Measurements from ENCODE around the gene SDK2.

SDK2 gene

DNA sequence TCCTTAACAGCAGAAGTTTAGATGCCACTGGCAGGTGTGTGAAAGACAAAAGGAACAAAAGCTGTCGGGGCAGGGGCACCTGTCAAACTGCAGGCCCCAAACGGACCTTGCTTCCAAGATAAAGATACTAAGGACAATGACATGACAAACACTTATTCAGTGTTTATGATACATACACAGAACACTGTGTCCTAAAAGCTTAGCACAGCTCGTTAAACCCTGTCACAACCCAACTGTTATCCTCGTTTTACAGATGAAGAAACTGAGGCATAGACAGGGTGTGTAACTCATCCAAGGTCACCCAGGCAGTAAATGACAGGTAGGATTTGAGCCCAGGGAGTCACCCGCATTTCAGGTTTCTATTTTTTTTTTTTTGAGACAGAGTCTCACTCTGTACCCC is 9.6 kb downstream of the SDK2 start:
- no peak for DNase-seq (ENCODE audit: low read depth in 1 of 2, low spot score in 1 of 2)

DNA sequence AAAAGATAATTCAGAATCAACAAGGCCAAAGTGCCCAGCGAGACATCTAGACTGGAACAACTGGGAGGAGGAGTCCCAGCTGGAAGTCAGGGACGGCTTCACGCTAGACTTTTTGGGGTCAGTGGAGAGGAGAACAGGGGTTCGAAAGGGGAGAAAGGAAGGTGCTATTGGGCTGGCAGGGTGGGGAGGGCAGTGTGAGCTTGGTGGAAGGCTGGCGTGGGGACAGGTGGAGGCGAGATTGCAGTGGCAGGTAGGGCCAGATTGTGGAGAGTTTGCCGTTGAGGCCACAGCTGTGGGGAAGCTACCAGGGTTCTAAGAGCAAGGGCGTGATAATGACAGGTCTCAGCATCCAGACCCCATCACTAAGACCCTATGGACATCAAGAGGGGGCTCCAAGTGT is 10.5 kb downstream of the SDK2 start:
- DNase-seq (ENCODE audit: low read depth in 1 of 2, low spot score in 1 of 2), result no peak

DNA sequence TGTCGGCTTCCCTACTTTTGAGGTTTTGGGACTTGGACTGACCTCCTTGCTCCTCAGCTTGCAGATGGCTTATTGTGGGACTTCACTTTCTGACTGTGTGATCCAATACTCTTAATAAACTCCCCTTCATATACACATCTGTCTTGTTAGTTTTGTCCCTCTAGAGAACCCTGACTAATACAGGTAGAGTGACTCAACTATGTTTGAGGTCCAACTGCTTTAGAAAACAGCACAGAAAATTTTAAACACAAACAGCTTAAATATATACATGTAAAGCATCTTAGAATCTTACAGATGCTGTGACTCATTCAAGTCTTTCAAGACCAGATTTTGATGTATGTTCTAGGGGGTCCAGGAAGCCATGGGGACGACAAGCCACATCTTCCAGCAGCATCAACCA is 11.7 kb downstream of the SDK2 start:
- DNase-seq (ENCODE audit: low read depth in 1 of 2, low spot score in 1 of 2), result no peak

DNA sequence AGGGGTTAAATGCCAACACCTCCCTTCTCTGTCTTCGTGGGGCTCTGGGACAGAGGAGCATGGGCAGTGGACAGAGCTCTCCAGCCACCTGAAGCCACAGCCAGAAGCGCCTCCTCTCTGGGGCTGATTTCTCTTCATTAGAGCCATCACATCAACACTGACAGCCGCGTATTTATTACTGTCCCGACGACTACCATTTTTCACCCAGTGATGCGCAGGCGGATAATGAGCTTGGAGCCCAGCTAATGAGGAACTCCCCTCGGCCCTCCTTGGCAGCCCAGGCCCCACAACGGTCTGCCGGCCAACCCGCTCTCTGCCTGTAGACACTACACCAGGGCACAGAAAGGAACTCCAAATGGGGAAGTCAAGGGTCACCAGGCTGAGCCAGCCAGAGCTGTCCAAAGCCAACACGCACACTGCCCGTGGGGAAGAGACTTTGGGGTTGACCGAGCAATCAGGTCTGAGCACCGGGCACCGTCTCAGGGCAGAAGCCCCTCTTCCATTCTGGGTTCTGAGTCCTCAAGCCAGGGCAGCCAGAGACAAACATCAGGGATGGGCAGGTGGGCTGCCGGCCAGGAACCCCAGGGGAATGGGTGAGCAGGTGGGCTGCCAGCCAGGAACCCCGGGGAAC is 13.2 kb downstream of the SDK2 start:
- no peak for DNase-seq (ENCODE audit: low read depth in 1 of 2, low spot score in 1 of 2)

DNA sequence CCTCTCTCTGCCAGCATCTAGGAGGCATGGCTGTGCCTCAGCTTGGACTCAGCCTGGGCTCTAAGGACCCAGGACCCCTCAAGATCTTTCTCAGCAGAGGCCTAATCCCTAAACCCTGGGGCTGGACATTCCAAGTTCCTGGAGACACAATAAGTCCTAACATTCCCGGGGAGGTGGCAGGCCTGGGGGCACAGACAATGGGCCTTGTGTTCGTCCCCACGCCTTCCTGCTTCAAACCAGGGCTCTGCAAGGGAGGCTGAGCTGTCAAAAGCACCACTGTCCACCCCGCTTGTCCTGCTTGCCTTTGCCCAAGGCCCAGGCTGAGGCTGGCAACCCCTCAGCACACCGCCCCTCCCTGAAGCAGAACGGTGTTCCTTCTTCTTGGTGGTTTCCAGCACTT is 13.7 kb downstream of the SDK2 start:
- no peak for DNase-seq (ENCODE audit: low read depth in 1 of 2, low spot score in 1 of 2)

DNA sequence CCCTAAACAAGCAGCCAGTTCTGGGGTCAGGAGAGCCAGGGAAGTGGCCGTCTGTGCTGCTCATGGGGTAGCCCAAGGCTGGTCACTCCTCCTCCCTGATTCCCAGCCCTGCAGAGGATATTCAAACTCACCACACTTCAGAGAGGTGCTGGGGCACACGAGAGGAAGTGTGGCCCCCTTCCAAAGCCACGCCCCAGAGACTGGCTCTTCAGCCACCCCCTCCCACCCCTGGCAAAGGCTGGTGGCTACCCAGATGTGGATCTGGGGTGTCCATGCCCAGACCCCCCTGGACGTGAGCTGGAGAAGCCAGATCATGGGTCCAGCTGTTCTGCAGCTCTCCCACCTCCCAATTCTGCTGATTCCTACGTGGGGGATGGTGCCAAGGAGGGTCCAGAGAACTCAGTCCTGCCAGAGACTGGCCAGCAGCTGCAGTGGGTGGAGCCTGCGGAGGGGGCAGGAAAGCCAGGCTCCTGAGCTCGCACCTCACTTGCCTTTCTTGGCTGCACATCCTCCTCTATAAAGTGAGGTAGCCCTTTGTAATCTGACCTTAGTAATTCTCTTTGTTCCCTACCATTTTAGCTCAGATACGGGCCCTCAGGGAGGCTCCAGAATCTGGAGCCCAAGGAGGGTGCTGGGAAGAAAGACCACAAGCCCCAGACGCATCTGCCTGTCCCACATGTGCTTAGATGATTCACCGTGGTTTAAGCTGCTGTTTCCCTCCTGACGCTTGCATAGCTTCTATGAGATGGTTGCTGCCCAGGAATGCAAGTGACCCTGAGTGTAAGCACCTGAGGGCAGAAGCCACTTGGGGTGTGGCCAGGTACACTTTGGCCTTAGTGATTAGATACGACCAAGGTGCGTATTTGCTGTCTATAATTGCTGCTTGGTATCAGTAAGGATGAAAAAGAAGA is 15.3 kb downstream of the SDK2 start:
- DNase-seq (ENCODE audit: low read depth in 1 of 2, low spot score in 1 of 2), result no peak

DNA sequence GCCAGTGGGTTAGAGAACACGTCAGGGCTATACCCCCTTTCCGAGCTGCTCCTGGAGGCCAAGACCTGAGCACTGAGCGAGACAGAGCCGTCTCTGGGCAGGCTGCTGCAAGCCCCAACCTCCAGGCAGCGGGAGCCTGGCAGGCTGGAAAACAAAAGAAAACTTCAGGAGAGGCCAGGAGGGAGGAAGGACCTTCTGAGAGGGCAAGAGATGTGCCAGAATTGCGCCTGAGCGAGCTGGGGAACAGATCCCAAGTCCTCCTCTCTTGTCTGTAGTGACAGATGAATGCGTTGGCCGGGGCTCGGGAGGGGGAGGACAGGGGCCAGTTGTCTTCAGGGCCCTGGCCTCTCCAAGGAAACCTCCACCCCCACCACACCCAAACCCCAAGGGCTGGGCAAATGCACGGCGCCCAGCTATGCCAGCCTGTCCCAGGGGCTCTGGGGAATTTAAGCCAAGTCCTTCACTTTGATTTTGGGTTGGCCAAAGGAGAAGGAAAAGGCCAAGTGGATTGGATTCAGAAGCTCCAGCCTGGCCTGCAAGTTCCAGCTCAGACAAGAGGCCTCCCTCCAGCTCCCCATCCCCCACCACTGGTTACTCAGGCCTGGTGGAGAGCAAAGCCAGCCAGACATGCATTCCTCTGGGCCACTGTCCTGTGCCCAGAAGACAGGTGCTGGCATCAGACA is 18.1 kb downstream of the SDK2 start:
- DNase-seq (ENCODE audit: low read depth in 1 of 2, low spot score in 1 of 2), result no peak

DNA sequence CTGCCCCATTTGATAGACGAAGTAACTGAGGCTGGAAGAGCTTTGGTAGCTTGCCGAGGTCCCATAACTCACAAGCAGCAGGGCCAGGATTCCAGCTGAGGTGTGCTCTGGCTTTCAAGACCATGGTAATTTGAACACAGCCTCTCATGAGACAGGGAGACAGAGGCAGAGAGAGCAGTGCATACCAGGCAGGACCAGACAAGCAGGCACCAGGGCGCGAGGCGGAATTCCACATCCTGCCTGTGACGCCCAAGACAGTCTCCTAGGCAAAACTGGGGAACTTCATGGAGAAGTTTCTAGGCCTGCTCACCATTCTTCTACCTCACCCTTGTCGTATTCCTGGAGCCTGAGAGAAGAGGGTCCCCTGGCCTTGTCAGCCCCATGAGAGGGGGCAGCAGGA is 19.2 kb downstream of the SDK2 start:
- DNase-seq (ENCODE audit: low read depth in 1 of 2, low spot score in 1 of 2), result no peak

DNA sequence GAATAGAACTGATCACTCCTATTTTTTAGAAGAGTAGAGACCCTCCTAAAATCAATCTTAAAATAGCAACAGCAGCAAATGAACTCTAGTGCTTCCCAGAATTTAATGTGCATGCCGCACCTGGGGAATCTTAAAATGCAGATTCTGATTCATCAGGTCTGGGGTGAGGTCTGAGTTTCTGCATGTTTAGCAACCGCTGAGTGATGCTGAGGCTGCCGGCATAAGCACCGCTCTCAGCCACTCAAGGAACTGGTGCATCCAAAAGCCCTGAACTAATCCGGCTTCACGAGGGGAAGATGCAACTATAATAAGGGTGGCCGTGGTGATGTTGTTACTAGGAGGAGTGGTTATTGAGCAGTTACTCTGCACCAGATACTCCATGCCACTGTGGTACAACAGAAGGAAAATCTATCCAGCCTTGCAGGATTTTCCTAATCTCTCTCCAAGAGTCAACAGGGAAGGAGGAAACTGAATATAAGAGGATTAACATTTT is 19.7 kb downstream of the SDK2 start:
- no peak for DNase-seq (ENCODE audit: low read depth in 1 of 2, low spot score in 1 of 2)

DNA sequence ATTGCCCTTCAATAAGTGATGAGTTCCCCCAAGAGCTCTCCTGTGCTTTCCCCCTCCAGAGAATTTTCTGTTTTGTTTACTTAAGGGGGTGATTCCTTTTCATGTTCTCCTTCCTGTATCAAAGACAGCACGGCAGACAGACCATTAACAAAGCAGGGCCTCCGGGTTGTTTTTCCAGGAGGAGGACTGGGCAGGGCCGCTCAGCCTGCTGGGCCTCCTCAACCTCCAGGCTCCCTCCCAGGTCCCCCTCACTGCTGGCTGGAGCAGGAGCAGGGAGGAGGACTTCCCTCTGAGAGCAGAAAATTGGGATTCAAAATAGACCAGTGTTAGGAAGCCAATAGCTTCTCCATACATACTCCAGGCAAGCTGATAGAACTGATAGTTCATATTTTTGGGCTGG is 20.4 kb downstream of the SDK2 start:
- DNase-seq (ENCODE audit: low read depth in 1 of 2, low spot score in 1 of 2), result no peak

DNA sequence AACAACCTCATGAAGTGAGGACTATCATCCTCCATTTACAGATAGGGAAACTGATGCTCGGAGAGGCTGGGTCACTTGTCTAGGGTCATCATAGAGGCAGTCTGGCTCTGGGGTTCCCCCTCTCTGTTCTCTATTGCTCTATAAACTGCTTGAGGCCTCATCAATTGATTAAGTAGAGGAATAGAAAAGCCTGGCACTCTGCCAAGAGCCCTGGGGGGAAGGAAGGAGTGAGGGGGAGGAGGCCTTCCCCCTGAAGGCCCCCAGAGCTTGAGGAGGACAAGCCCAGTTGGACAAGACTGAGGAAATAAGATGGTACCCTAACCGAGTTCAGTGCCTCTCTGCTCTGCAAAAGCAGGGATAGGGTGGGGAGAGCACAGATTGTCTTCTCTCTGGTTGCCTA is 21.0 kb downstream of the SDK2 start:
- no peak for DNase-seq (ENCODE audit: low read depth in 1 of 2, low spot score in 1 of 2)

DNA sequence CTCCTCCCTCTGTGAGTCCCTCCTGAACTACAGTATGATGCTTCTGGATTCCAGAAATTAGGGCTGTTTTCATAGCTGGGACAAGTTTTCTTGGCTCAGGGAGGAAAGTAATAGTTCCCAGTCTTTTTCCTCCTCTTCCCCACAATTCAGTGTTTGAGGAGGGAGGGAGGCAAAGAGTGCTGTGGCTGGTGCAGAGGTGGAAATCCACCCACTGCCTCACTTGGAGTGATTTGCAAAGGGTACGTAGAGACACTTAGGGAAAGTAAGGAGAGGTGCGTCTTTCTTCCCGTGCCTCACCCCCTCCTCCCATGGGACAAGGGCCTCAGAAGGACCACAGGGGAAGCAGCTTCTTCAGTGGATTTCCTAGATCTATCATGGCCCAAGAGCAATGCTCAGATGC is 21.9 kb downstream of the SDK2 start:
- no peak for DNase-seq (ENCODE audit: low read depth in 1 of 2, low spot score in 1 of 2)

DNA sequence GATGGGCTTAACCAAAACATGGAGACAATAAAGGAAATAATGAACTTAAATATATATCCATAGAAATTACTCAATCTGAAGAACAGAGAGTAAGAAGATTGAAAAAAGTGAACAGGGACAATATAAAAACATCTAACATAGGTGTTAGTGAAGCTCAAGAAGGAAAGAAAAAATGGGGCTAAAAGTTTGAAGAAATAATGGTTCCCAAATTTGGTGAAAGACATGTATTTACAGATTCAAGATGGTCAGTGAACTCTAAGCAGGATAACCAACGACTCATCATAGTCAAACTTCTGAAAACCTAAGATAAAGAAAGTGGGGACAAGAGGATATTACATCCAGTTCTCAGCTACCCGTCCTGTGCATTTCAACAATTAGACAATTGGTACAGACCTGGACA is 22.6 kb downstream of the SDK2 start:
- DNase-seq (ENCODE audit: low read depth in 1 of 2, low spot score in 1 of 2), result no peak

DNA sequence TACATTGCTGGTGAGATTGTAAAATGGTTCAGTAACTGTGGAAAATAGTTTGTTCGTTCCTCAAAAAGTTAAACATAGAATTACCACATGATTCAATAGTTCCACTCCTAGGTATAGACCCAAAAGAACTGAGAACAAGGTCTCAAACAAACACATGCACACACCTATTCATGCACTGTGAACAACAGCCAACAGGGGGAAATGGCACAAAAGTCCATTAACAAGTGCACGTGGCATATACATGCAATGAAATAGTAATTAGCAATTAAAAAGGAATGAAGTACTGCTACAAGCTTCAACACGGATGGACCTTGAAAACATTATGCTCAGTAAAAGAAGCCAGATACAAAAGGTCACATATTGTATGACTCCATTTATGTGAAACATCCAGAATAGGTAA is 23.8 kb downstream of the SDK2 start:
- DNase-seq (ENCODE audit: low read depth in 1 of 2, low spot score in 1 of 2), result no peak

DNA sequence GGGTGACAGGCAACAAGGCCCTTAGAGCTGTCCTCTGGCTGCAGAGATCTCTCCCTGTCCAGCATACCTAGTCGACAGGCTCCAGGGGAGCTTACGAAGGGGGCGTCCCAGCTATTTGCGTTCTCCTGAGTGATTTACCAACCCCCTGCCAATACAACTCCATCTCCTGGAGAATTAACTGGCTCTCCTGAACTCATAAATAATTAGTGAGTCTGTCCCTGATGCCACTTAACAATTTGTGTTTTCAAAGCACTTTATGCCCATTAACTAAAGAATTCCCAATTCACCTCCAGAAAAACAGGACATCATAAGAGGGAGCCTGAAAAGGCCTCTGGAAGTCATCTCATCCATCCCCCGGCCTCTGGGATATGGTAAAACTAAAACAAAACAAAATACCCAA is 26.7 kb downstream of the SDK2 start:
- DNase-seq (ENCODE audit: low read depth in 1 of 2, low spot score in 1 of 2), result no peak

DNA sequence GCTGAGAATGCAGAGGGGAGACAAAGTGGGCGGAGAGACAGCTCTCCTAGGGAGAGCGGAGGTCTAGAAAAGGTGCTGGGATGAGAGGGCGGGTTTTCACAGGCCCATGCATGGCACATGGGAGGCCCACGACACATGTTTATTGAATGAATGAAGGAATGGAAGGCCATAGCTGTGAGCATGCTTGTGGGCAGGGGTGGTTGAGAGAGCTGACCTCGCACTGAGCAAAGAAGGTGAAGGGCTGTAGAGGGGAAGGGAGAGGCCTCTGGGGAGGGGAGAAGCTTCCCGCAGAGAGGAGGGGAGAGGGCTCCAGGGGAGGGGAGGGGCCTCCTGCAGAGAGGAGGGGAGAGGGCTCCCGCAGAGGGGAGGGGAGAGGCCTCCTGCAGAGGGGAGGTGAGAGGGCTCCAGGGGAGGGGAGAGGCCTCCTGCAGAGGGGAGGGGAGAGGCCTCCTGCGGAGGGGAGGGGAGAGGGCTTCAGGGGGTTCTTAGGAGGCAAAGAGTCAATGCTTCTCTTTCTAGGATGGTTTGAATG is 27.3 kb downstream of the SDK2 start:
- no peak for DNase-seq (ENCODE audit: low read depth in 1 of 2, low spot score in 1 of 2)

DNA sequence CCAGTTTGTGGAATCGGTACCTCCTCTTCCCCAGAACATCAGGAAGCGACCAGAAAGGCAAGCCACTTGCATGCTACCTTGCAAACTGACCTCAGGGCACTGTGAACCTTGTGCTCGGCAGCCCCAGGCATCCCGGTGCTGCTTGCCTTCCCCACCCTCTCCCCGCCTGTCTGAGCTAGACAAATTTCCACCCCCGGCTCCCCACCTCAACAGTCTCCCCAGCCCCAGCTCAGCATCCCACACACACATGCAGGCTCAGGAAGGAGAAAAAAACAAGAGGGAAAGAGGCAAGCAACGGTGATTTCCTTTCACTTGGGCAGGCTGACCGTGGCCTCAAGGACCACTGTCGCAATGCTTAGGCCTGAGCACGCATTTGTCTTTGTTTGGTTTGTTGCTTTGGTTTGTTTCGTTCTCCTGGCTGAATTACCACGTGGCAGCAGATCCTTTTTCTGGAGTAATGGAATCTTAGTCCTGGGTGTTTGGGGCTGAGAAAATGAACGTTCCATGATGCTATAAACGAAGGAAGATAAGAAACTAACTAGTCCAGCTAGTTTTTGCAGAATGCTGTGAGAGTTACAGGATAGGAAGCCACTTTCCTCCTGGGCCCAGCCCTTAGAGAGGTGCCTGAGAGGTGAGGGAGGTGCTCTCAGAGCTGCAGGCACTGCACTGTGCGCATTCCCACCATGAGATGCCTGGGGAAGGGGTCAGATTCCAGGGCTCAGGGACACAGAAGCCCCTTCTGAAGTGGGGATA is 27.9 kb downstream of the SDK2 start:
- DNase-seq (ENCODE audit: low read depth in 1 of 2, low spot score in 1 of 2), result no peak

DNA sequence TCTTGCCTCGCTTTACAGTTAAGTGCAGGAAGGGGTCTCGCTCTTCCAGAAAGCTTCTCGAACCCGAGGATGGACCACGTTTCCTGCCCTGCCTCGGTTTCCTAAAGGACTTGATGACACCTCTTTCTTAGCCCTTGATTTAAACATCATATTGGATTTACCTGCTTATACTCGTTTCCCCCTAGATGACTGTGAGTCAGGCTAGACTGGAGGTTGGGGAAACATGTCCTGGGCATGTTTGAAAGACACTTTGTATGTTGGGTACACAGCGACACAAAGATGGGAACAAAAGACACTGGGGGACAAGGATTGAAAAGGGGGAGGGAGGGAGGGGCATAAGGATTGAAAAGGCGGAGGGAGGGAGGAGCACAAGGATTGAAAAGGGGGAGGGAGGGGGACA is 30.0 kb downstream of the SDK2 start:
- DNase-seq (ENCODE audit: low read depth in 1 of 2, low spot score in 1 of 2), result no peak

DNA sequence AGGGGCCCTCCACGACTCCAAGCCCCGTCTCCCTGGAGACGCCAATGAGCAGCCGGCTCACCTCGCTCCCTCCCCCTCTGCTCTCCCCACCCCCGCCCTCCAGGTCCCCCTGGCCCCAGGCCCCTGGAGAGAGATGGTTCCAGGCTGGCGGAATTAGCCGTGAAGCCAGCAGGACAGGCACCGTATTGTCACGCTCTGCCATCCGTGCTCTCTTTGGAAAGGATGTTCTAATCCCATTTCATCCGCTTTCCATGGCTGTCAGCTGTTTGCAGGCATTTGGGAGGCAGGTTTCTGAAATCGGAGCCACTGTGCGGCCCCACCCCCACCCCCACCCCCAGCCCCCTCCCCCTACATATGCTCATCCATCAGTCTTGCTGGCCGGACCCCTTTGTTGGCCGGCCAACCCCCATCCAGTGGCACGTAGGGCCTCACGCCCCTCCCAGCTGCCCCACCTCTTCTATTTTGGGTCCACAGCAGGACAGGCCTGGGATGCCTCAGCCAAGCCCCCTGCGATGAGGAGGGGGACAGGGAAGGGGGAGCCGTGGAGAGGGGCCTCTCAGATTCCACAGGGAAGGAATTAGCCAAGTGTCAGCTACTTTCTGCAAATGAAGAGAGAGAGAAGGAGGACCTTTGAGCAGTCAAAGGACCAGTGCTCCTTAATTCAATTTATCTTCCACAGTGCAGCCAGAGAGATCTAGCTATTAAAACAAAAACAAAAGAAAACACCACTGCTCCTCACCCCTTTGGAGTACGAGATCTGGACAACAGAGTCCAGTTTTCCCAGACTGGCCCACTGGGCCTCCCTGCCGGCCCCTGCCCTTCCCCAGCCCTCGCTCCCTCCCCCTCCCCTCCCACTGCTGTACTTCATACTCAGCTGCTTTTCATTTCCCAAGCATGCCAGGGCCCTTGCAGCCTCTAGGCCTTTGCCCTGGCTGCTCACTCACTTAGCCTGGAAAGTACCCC is 30.7 kb downstream of the SDK2 start:
- no peak for DNase-seq (ENCODE audit: low read depth in 1 of 2, low spot score in 1 of 2)

DNA sequence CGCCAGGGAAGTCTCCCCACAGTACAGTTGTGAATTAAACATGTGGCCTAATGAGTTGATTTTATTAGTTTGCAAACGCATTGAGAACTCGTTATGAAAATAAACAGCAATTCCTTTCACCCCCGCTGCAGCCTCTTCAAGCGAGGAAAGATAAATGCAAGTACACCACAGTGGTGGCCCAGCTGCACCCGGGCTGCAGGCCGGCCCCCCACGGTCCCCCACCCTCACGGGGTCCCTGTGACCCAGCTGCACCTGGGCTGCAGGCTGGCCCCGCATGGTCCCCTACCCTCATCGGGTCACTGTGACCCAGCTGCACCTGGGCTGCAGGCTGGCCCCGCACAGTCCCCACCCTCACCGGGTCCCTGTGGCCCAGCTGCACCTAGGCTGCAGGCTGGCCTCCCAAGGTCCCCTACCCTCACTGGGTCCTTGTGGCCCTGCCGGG is 32.2 kb downstream of the SDK2 start:
- DNase-seq (ENCODE audit: low read depth in 1 of 2, low spot score in 1 of 2), result no peak

Measured in stimulated activated CD4-positive, alpha-beta T cell treated with anti-CD3 and anti-CD28 coated beads, Interleukin-15, amount 100 ng/mL, for 1 hour (primary cell).